ENCODE data around the gene PSMD14.
A peak's percentile ranks its signal among the peaks of the same experiment; 100 is the strongest.
"Not testable (repeated sequence)": the region's sequence is repeated elsewhere in the genome, so short reads cannot be mapped to it uniquely, and the experiment has no call there.

PSMD14 gene

GRCh38 chr2:161308178-161308955, at the start of gene PSMD14:
PSMD14 (plus strand) TSS chr2:161308425; CDS start chr2:161318826, 10,401 bp downstream.
- DNase-seq (ENCODE audit: low read depth in 3 of 3) = peak; percentile 80 to 90 (median 87)

DNA sequence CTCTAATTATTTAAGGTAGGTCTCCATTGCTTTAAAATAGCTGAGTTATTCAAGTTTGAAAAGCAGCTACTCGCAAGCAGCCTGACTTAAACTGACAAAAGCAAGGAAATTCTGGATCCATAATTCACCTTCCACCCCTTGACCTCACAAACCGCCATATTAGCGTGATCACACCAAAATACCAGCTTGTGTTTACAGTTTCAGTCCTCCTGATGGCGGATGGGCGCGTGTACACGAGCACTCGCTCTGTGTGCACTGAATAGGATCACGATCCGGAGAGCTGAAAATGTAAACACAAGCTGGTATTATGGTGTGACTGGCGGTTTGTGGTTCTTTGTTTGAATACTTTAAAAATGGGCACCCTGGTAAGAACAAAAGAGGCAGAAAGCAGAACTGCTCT, 42.4 kb upstream of the PSMD14 start:
- no peak for DNase-seq (ENCODE audit: low read depth in 3 of 3)

DNA sequence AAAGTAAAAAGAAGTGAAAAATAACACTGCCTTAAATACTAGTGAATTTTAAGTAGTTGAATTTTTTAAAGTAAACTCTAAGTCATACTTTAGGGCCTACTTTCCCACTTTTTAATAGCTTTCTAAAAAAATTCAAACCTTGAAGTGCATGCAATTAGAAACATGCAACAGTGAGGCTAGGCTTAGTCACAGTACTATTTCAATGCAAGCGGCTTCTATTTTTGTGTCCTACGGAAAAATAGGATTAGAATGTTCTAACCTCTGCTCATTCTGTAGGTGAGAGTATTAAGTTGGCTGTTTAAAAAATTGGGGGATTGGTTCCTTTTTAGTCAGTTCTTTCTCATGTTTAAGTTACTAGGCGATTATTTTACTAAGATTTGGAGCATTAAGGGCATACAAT, 39.1 kb upstream of the PSMD14 start:
- no peak for DNase-seq (ENCODE audit: low read depth in 3 of 3)

- DNase-seq (ENCODE audit: low read depth in 3 of 3) = peak in 1 of 3 experiments; percentile 39
Observed at GRCh38 chr2:161273038-161273760, 35.0 kb upstream of the PSMD14 start.

- DNase-seq (ENCODE audit: low read depth in 3 of 3) = not testable (repeated sequence)
Observed at GRCh38 chr2:161278564-161279229, 29.5 kb upstream of the PSMD14 start.

DNA sequence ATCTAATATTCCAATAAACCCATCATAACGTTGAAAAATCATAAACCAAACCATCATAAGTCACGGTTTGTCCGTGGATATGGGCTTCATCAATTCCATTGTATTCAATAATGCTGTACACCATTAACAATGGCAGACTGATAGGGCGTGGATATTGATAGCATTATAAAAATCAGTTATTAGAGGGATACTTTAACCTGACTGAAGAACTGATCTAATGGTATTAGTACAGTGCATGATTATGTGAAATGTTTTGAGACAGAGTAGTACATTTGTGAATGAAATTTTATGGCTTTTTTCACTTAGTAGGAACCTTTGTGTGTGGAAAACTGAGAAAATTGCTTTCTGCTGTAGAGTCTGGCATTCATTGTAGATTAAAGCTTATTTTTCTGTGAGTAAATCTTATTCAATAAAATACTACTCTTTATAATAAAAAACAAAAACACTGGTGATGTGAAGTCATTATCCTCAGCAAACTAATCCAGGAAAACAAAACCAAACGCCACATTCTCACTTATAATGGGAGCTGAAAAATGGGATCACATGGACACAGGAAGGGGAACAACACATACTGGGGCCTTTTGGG, 28.9 kb upstream of the PSMD14 start:
- not testable (repeated sequence) for DNase-seq (ENCODE audit: low read depth in 3 of 3)

DNA sequence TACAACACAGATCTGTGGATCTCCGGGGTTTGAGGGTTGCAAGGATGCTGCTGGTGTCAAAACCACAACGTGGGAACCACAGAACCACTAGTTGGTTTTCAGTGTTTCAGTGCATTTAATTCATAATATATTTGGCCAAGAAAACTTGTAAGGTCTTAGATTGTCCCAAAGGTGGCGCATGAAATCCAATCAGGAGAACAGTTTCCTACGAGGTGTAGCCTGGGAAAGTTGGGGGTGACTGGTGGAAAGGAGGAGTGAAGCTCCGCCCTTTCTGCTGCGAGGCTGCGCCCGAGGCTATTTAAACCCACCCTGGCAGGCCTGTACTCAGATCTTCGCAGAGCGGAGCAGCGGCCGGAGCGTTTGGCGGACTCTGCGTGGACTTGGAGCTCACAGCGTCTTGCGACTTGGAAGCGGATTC, 27.3 kb upstream of the PSMD14 start:
- peak in 2 of 3 experiments; percentile 14 to 27 for DNase-seq (ENCODE audit: low read depth in 3 of 3)

- DNase-seq (ENCODE audit: low read depth in 3 of 3) = not testable (repeated sequence)
Observed at GRCh38 chr2:161281615-161282310, 26.5 kb upstream of the PSMD14 start.

DNA sequence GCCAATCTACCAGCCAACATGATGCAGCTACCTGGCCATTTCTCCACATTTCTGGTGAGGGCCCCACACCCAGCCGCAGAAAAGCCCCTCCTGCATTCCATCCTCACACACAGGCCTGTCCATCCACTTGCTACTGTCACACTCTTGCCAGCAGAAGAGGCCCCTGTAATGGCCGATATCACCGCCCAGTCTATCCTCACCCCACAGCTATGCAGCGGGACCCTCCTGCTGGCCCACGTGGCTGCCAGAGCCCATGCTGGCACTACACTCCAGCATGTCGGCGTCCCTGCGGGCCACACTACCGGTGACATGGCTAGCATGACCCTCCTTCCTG, 25.9 kb upstream of the PSMD14 start:
- peak in 1 of 3 experiments; percentile 11 for DNase-seq (ENCODE audit: low read depth in 3 of 3)

GRCh38 chr2:161283926-161284325, 24.3 kb upstream of the PSMD14 start:
- no peak for DNase-seq (ENCODE audit: low read depth in 3 of 3)

DNA sequence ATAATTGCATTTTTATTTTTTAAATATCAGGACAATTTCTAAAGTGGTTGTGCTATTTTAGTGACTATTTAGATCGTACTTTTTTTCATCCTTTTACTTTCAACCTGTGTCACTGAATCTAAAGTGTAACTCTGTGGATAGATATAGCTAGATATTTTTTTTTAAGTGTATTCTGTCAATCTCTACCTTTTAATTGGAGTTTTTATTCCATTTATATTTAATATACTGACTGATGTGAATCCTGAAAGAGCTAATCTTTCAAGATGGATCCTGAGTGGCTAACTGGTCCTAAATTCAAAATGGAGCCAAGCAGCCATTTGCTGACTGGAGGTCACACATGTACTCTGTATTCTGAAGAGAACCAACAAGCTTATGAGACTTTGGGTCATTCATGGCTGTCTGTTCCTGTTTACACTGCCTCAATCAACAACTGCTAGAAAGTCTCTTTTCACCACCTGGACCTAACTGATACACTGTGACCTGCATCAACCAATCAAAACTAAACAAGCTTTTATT, 4.6 kb upstream of the PSMD14 start:
- no peak for DNase-seq (ENCODE audit: low read depth in 3 of 3)

- no peak for DNase-seq (ENCODE audit: low read depth in 3 of 3)
Observed at GRCh38 chr2:161306919-161307318, 1.3 kb upstream of the PSMD14 start.

- no peak for DNase-seq (ENCODE audit: low read depth in 3 of 3)
Observed at GRCh38 chr2:161307676-161308075, 549 bp upstream of the PSMD14 start.

DNA sequence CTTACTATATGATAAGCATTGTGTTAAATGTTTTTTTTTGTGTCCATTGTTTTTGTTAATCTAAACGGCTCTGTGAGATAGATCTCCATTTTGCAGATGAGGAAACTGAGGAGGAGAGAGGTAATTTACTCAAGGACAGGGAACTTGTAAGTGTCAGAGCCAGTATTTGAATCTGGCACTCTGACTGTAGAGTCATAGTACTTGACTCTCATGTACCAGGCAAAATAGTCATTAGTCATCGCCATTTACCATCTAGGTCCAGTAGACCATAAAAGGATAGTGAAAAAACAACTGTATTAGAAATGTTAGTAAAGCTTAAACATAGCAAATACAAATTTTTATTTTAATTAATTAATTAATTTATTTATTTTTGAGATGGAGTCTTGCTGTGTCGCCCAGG, 4.8 kb downstream of the PSMD14 start:
- DNase-seq (ENCODE audit: low read depth in 3 of 3) = no peak

DNA sequence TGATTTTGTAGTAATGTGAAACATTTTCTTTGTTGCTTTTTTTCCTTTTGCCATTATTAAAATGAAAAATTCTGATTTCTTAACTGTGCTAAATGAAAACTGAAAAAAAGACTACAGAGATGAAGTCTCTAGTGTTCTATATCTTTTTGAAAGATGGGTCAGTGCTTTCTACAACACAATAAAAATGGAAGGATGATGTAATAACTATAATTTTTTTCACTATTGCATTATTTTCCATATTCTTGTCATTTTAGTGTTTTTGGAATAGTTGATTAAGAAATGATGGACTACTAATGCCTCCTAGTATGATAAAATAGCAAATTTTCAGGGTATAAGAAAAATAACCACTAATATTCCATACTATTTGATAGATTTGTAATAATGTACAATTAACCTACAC, 7.2 kb downstream of the PSMD14 start:
- DNase-seq (ENCODE audit: low read depth in 3 of 3) = no peak

GRCh38 chr2:161316701-161317100, 8.5 kb downstream of the PSMD14 start:
- DNase-seq (ENCODE audit: low read depth in 3 of 3) = no peak

DNA sequence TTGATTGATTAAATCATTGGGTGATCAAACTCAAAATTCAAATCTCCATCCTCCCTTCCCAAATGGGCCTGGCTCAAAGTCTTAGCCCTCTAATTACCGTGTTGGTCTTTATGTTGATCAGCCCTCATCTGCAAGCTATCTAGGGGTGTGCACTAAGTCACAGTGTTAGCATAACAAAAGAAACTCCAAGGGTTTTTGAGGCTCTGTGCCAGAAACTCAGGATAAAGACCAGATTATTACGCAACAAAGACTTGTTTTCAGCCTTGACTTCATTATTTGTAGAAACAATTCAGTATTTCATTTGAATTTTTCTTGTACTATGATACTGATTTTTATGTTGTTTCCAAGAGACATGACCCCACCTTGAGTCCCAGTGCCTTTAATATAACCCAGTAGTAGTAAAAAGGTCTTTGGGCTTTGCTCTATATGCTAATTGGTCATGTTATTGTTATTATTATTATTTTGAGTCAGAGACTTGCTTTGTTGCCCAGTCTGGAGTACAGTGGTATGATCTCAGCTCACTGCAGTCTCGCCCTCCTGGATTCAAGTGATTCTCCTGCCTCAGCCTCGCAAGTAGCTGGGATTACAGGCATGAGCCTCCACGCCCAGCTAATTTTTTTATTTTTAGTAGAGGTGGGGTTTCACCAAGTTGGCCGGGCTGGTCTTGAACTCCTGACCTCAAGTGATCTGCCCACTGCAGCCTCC, 13.9 kb downstream of the PSMD14 start:
- DNase-seq (ENCODE audit: low read depth in 3 of 3) = no peak

GRCh38 chr2:161324876-161325275, 16.7 kb downstream of the PSMD14 start:
- no peak for DNase-seq (ENCODE audit: low read depth in 3 of 3)

DNA sequence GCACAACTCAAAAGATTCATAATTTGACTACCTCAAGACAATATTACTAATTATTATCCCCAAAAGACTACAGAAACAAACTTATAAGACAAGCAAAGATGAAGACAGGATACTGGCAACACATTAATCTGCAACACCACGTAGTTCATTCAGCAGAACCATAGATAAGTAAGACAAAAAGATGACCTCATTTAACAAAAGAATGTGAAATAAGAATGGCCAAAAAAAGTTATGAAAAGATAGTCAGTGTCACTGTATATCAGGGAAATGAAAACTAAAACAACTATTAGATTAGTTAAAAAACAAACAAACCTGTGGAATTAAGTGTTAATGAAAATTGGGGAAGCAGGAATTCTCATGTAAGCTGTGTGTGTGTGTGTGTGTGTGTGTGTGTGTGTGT, 19.4 kb downstream of the PSMD14 start:
- no peak for DNase-seq (ENCODE audit: low read depth in 3 of 3)

DNA sequence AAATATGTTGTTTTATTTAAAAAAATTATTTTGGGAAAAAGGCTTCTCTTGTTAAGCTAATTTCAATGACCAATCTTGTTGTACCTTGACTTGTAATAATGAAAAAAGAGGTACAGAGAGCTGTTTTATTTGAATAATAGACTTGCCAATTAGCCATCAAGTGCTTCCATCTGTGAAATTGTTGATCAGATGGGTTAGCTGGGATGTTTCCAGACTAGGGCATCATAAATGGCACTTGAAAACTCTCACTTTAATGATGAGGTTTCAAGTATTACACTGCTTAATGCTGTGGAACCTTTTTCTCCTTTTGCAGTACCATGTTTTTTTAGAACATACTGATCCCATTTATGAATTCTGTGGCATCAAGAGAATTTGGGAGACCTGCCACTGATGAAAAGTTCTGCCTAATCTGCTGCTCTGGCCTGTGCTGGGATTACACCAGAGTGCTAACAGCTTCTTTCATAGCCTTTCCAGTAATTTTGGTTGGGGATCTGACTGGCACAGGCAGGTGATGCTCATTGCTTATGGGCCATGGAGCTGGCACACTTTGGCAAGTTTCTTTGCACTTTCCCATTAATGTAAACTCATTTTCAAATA, 24.2 kb downstream of the PSMD14 start:
- DNase-seq (ENCODE audit: low read depth in 3 of 3) = no peak
